RKO (cell line): ENCODE results near the gene SSBP3.

Experiments used
- DNase-seq: peaks from one replicate; pipeline ENCODE4 v3.0.0-alpha.2; 2016; ENCODE audit warnings: low spot score

SSBP3 gene

DNA sequence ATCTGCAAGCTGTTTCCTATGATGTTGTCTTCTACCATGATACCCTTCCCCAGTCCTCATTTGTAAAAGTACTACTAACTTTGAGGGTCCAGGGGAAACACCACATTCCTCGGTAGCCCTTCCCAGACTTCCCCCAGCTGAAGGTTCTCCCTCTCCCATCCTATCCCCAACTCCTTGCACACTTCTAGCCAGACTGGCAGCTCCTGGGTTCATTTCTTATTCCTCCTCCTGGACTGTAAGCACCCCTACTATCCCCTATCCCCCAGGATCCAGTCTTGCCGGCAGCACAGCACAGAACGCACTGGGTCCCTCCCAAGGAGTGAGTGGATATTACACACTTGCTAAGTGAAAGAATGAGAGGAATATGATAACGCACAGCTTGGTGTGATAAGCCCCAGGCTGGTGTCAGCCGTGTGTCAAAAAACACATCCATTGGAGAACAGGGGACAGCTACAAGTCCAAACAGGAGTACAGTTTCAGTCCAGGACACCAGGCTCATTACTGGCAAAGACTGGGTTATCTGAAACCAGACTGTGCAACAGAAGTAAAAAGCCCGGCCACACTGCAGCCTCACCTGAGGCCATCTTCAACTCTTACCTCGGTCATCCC is 100.2 kb downstream of the SSBP3 start:
- DNase-seq, result no peak

DNA sequence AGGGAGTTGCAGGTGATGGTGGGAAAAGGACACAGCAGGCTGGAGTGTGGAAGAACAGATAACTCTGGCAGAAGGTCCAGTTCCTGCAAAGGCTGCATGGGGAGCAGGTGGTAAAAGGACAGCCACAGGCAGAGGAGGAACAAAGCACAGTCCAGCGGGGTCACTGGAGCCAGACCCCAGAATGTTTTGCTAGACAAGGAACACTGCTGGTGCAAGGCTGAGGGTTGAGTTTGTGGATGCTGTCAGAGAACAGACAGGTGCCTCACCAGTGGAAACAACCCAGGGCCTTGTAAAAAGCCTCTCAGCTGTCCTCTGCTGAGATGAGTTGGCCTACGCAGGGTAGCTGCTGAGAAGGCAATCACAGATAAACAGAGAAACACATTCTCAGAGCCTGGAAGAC is 101.7 kb downstream of the SSBP3 start:
- no peak for DNase-seq

DNA sequence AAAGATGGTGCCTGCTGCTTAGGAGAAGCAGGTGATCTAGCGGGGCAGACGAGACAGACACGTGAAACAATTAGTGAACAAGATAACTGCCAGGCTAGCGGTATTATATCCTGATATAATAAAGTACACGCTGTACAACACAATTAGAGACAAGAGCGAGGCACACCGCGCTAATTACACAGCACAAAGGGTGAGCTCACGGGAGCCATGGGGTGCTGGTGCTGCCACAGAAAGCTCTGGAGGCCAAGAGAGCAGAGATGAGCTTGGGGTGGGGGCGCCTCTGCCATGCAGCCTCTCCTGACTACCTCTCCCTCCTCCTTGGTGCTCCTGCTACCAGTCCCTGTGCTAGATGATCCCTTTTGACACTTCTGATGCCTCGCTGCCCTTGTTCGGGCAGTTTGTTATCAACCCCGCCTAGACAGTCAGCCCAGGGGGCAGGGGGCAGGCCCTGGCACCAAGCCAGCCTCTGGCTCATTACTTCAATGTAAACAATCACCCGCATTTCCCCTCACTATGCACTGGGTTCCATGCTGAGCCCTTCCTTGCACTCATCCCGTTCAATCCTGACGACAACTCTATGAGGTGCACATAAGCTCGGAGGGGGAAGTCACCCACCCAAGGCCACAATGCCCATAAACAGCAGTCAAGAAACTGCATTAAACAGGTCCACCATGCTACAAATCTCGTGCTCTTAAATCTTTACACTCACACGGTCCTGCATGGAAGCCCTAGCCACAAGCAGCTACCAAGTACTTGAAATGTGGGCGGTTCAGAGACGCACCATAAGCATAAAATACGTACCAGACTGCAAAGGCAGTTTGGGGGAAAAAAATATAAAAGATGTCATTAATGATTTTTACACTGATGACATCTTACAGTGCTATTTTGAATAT is 103.0 kb downstream of the SSBP3 start:
- DNase-seq, result no peak

DNA sequence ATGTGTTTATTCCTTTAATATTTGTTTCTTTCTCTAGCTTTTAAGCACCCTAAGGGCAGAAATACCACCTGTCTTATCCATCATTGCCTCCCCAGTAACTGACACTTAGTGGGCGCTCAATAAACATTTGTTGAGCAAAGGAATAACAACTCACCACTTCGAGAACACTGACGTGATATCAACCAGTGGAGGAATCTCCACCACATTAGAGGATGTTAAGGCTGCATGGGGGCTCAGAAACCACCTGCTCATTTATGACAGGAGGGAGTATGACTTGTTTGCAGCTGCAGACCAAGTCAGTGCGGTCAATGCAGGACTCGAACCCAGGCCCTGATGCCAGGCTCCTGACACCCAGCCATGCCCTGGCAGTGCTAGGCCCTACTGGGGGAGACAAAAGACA is 103.6 kb downstream of the SSBP3 start:
- DNase-seq, result no peak

DNA sequence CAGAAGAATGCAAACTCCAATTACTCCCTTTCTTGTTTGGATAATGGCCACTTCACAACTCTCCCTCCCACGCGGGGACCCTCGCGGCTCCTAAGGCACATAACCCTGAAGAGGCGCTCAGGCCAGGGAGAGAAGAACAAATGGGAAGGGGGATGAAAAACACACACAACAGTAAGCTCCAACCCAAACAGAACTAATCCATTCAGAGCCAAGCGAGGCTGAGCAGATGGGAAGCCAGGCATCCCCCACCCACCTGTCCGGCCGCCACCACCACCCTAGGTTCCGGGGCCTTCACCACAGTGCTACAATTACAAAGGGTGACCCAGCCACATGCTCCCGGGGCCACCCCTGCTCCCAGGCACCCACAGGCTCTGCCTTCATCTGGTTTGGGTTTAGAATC is 104.7 kb downstream of the SSBP3 start:
- no peak for DNase-seq

DNA sequence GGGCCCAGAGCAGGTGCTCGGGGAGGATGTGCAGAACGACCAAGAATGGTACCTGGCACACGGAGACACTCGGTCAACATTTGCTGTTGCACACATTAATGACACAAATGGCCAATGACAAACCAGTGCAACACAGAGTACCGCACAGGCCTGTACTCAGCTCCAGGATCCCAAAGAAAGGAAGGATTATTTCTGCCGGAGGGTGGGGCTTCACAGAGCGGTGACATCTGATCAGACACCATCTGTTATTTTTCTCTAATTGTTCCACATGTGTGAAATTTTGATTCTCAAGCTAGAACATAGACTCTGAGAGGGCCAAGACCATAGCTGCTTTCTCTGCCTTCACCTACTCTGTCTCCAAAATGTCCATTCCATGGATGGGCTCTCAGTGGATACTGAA is 105.8 kb downstream of the SSBP3 start:
- no peak for DNase-seq

DNA sequence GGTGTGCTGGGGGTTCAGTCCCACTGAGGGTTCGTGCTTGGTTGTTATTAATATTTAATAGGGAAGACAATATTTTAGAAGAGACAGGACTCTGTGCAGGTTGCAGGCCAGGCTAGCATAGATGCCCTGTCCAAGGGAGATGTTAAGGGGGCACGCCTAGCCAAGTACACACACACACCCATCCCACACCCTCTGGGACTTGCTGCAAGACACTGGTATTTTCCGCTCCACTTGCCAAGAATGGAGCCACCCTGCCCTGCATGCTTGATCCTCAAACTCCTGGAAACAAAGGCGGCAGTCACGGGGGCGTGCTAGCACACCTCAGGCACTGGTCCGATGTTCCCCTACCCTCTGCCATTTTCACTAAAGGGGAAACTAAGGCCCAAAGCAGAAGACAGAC is 107.2 kb downstream of the SSBP3 start:
- no peak for DNase-seq

DNA sequence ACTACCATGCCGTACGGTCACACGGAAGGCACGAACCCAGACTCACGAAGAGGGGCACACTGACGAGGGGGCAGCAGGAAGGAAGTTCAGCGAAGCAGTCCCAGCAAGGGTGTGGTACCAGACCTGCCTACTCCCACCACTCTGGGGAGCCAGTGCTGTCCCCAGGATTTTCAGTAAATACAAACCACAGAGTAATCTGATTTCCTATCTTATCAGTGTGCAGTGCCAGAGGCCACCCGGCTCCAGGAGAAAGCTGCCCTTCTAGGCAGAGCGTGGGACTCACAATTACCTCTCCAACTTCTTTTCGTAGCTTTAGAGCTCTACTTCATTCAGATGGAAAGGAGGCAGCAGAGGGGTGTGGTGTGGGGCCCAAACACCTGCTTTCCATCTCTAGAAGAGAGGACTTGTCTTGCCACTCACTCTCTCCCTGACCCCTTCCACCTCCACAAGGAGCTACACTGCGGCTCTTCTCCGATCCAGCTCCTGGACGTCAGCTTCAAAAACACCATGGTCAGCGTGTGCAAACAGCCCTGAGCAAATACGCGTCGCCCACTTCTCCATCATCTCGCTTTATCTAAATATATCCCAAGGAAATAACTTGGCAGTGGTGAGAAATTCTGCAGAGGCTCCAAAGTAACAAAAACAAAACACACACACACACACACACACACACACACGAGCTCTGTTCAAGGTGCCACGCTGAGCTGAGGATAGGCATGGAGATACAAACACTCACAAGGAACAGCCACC is 107.7 kb downstream of the SSBP3 start:
- DNase-seq, result no peak

DNA sequence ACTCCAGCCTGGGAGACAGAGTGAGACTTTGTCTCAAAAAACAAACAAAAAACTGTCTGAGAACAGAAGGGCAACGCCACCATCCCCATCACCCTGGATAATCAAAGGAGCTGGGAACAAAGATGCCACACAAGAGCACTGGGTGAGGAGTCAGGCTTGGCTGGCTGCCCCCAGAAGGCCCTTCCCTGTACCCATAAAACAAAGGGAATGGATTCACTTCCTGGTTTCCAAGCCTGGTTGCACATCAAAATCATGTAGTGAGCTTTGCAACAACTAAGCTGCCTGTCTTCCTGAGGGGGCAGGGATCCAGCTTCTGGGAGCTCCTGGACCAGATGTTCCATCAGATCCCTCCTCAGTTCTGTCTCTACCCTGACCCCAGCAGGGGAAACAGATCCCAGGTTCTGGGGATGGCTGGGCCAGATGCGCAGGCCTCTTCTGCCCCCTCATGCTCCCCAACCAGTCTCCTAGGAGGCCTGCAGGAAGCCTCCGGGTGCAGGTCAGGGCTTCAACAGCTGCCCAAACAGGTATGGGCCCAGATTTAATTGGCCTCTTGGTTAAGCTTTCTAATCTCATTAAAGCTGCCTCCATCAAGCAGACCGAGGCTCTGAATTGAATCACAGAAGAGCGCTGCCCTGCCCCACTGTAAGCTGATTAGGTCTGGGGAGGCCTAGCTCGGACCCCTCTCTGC is 108.5 kb downstream of the SSBP3 start:
- no peak for DNase-seq

DNA sequence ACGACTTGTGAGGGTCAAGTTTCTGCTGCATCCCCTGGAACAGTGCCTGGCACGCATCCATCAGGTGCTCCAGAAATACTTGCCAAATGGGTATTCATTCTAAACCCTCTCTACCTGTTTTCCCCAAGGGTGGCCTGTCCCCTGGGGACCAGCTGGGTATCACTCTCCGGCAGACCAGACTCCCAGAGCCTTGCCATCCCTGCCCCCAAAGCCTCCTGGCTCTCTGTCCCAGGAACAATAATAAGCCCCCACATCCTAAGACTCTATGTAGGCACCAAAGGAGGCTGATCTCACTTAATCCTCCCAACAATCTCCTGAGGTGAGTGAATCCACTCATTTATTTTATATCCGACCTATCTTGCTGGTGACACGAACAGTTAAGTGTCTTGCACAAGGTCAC is 109.5 kb downstream of the SSBP3 start:
- DNase-seq, result no peak

DNA sequence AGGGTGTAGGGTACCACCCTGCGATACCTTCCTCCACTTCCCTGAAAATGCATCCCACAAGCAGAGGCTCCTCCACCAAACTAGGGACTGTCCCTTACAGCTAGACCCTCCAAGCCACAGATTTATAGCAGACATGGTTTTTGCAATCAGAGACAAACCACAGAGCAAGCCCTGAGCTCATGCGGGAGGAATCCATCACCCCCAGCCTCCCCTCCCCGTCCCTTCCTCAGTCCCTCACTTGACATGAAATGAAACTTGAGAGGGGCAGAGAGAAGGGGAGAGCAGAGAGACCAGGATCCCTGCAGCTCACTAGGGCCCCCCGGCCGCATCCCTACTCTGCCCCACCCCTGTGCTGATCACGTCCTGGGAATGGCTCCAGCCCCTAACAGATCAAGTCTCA is 111.3 kb downstream of the SSBP3 start:
- no peak for DNase-seq

DNA sequence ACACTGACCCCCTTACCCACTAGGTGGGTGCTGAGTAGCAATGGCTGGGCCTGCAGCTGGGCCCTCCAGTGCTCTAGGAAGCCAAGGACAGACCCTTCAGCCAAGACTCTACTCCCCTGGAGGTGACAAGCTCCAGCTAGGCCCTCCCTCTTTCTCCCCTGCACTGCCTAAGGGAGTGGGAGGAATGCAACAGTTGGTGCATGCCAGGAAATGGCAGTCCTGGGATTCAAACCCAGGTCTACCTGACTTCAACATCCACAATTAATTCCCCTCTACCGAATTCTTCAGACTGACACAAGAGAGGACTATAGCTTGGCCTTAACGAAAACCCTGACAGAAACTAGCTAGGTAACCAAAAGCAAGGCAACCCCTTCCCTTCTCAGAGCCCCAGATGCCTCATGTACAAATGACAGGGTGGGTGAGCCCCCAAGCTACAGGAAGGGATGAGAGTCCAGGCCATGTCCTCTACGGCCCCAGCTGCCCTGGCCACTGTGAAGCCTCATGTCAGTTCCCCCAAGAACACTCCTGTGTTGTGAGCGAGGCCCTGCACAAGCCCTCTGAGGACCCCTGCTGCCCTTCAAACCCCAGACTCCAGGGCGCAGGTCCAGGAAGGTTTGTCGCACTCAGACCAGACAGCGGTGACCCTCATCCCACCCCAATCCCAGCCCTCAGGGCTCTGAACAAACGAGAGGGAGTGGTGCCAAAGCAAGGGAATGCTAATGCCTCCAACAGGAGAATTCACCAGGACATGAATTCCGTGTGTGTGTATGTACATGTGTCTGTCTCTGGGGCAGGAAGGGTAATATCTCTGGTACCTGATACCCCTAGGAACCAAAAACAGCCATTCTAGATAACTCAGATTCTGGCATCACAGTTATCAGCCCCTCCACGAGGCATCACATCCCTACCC is 113.9 kb downstream of the SSBP3 start:
- DNase-seq, result no peak

DNA sequence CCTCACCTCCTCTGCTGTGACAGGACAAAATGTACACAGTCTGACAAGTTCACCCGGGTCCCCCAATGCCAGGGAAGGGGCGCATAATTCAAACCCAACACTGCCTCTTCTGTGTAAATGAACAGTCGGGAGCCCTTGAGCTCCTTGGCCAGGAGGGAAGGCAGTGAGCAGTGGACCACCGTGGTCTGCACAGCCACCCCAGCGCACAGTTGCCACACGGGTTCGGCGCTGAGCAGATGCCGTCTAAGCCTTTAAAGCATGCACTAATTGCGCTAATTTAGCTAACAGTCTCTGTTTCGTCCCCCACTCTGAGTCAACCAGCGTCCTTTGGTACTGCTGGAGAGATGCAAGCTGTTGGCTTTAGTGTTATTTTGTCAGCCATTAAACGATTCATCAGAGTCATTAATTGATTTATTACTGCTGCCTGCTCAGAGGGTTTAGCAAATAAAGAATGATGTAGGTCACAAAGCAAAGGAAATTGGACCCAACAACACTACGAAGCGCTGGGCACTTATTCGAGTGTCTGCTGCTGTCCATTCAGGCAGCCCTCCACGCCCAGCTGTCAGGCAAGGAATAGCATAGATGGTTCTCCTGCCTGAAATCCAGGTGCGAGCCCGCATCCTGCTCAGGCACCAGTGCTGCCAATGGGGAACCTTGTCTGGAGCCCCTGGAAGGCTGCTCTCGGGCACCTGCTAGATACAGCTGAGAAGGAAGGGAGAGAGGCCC is 114.8 kb downstream of the SSBP3 start:
- no peak for DNase-seq

DNA sequence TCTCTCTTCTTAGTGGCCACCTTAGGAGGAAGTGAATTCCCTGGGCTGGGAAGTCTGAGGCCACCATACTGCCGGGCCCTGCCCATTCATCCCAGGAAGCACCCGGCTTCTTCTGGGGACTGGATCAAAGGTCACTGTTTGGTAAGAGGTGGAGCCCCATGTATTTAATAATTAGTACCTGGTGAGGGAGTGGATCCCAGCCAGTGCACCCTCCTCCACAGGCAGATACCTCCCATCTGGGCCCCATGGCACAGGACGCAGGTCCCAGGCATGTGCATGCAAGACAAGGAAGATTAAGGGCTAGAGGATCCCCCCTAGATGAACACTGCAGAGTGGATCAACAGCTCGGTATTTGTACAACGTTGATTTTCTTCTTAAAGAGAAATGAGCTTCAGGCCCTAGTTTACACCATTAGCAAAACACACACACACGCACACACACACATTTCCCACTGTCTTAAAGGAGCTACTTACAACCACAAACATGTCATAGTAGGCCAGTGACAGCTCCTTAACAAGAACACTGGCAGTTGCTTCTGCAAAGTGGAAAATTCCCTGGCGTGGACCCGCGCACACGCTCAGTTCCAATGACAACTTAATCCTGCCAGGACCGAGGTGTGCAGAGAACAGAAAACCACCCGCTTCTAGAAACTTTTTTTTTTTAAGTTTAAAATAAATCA is 115.5 kb downstream of the SSBP3 start:
- DNase-seq, result no peak

DNA sequence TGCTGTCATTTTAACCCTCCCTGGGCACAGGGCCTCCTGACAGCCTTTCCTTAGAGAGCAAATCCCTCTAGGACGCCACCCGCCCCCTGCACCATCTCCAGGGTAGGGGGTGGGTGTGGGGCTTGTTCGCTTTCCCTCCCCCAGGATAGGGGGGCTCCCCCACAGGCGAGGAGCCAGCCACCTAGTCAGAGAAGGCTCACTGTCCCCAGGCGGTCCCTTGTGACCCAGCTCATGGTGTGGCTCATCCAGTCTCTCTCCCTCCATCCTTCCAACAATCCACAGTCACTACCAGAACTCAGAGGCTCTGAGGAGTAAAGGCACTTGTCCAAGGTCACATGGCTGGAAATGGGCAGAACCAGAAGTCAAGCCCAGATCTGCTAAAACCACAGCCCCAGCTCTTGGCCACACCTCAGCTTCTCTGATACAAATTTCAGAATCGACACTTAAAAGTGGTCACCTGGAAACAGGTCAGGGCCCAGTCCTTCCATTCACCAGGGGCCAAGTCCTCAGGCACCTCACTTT is 116.4 kb downstream of the SSBP3 start:
- no peak for DNase-seq

DNA sequence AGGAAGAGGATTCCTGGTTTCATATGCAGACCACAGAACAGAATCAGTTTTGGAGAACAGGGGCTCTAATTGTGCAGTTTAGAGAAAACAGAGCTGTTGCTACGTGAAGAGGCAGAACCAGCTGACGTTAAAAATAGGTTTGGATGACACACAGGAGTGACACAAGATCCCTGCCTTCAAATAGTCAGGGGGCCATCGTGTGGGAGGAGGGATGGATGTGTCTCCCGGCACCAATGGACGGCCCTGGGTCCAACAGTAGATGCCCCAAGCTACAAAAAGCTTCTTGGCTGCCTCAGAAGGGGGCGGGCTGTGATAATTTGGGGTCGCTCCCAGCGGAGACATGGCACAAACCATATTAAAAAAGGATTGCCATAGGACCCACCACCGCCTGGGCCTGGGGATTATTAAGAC is 118.4 kb downstream of the SSBP3 start:
- DNase-seq, result no peak

DNA sequence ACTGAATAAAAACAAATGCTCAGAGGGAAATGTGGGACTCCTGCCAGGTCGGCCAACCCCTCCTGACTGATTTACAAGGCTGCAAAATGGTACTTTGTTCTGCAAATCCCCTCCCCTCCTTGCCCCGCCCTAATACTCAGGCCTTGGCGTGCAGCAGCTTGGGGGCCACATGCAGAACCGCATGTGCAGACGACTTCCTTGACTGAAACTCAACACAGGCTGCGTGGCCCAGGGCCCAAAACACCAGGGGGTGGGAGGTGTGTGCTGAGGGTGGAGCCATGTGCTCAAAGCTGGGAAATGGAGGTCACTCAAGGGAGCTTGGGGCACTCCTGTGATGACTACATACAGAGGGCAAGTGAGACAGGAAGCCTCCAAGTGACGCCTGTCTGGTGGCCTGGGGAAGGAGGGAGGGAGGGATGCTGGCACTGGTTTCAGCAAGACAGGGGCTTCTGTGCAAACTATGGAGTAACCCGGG is 119.0 kb downstream of the SSBP3 start:
- no peak for DNase-seq

DNA sequence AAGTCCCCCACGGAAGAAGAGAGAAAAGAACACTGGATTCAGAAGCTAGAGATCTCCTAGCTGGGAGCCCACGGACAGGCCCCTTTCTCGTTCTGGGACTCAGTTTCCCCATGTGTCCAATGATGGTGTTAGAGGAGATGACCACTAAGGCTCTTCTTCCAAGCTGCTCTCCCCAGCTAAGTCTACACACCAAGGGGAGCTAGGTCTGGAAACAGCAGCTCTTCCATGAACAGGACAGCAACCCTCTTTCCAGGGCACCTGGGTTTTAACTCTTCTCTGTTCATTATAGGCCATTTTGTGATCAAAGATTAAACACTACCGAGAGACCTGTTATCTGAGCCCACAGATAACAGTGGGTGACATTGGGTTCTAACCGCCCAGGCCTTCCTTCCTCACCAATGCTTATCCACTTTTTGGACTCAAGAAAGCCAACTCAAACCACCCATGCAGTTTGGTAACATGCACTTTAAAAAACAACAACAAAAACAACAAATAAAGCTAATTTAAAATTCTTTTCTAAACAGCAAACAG is 120.3 kb downstream of the SSBP3 start:
- no peak for DNase-seq

DNA sequence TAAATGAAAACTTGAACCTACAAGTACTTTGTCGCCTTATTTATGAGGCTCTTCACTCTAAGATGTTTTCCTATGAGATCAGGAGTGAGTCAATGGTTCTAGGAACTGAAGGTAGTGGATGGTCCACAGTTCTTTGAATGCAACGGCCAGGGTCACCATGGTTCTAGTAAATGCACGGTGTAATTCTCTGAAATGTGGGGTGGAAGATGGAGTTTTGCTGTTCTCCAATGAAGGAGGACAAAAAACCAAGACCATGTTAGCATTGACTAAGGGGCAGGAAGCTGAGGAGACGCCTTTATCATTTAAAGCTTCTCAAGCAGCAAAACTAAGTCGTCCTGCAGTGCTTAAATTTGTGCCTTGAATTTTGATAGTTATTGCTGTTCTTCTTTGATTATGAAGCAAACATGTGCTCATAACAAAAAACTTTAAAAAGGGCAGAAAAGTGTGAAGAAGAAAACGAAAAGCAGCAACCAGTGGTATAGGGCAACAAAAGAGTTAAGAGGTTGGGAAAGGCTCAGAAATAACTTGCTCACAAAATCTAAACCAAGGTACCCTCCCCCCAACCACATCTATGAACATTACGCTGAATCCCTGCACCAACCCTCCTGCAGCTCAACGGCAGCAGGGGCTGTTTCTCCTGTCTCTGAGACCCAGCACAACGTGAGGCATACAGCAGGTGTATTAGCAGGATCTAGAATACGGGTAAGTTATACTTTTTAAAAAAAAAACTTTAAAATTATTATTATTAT is 121.2 kb downstream of the SSBP3 start:
- no peak for DNase-seq
